Testis (tissue), 2 donors: ENCODE measurements around the gene ATRNL1.
A peak's percentile ranks its signal among the peaks of the same experiment; 100 is the strongest.

Experiments used
- CTCF ChIP-seq, 3 experiments: fragments of 450-650 bp in 2 of 3; fragments of 200-600 bp in 1 of 3; sonication (generic) in 1 of 3; IDR thresholded peaks; one replicate each; pipeline ENCODE4 v1.5.1; 2016 to 2019; ENCODE audit warnings: antibody characterized with exemption in 3 of 3, mild to moderate bottlenecking in 2 of 3, moderate library complexity in 1 of 3
- POLR2A ChIP-seq: fragments of 450-650 bp; IDR thresholded peaks from one replicate; pipeline ENCODE4 v1.6.1; 2017; ENCODE audit warnings: antibody characterized with exemption, mild to moderate bottlenecking, moderate library complexity

GRCh38 chr10:115417585-115418265 lies 324.6 kb downstream of the ATRNL1 start:
- TF ChIP-seq CTCF (IDR thresholded peaks at IDR 0.05) (peak in 2 of 3 experiments; percentile 15 to 23), POLR2A (no peak)
